Testis (tissue), 3 donors: ENCODE measurements around the gene ARHGAP12. TPM values are rescaled to one million over a fixed set of nuclear protein-coding genes. Genes with fewer than 3 reads are reported as not detected.

Source experiments
- DNase-seq: peaks from one replicate; pipeline ENCODE4 v3.0.0-alpha.2; 2019
- H3K27ac ChIP-seq, 2 donors: fragments of 200-600 bp; sonication (generic); one replicate each; pipeline ENCODE4 v1.5.1; 2019
- H3K27me3 ChIP-seq: fragments of 200-600 bp; sonication (generic); one replicate; pipeline ENCODE4 v1.5.1; 2019
- H3K36me3 ChIP-seq: fragments of 200-600 bp; sonication (generic); one replicate; pipeline ENCODE4 v1.5.1; 2017; ENCODE audit warnings: low read depth; ENCODE audit errors: missing control alignments
- H3K4me1 ChIP-seq: fragments of 200-600 bp; sonication (generic); one replicate; pipeline ENCODE4 v1.5.1; 2019
- H3K4me3 ChIP-seq, 2 donors: fragments of 200-600 bp; sonication (generic); one replicate each; pipeline ENCODE4 v1.5.1; 2017 to 2019
- H3K9me3 ChIP-seq: fragments of 200-600 bp; sonication (generic); one replicate; pipeline ENCODE4 v1.5.1; 2017
- CTCF ChIP-seq, 3 experiments: fragments of 450-650 bp in 2 of 3; fragments of 200-600 bp in 1 of 3; sonication (generic) in 1 of 3; IDR thresholded peaks; one replicate each; pipeline ENCODE4 v1.5.1; 2016 to 2019; ENCODE audit warnings: antibody characterized with exemption in 3 of 3, mild to moderate bottlenecking in 2 of 3, moderate library complexity in 1 of 3
- POLR2A ChIP-seq: fragments of 450-650 bp; IDR thresholded peaks from one replicate; pipeline ENCODE4 v1.6.1; 2017; ENCODE audit warnings: antibody characterized with exemption, mild to moderate bottlenecking, moderate library complexity
- WGBS, 2 donors: methylation state at CpG; one replicate each; pipeline ENCODE4 v1.1.5; 2018; 5-methylcytosine and 5-hydroxymethylcytosine counted together
- intact Hi-C: fragments of 100-400 bp; cut with DNase I; formaldehyde crosslinking; loops from one replicate; pipeline ENCODE4 v1.15.1; 2023; ENCODE audit warnings: low total_unique reads
- polyA plus RNA-seq: library from polyadenylated mRNA; stranded (reverse); fragments of 350-450 nt; fragmentation: Illumina TruSeq; extraction: RNeasy Lipid Tissue Mini Kit (QIAGEN cat#74804); gene quantifications from one replicate; pipeline ENCODE4 v1.2.3, GENCODE V29; 2014; ENCODE audit warnings: low read depth, low replicate concordance; ENCODE audit not compliant: insufficient read depth
- total RNA-seq, 2 donors: library from RNA; depleted of rRNA; stranded (reverse); fragments of >200 nt; gene quantifications; one replicate each; pipeline ENCODE4 v1.2.3, GENCODE V29; 2016

Gene ARHGAP12
- total and polyA plus RNA-seq, 3 donors from 2014 or later = 11.7 to 36.1 (median 33.1) TPM

GRCh38 chr10:31820096-31820495, 108.5 kb downstream of the ARHGAP12 start:
- intact Hi-C loops = no loop called here
- H3K4me3 ChIP-seq = no peak overlapping the region
- H3K27me3 ChIP-seq = no peaks in the 10 kb centered on the region
- no peaks in the 10 kb centered on the region for H3K36me3 ChIP-seq
- no peak for DNase-seq
- no peaks in the 10 kb centered on the region for H3K4me1 ChIP-seq
- no peak overlapping the region for H3K27ac ChIP-seq
- no peaks in the 10 kb centered on the region for H3K9me3 ChIP-seq
- TF ChIP-seq POLR2A (no peak), CTCF (IDR thresholded peaks at IDR 0.05) (no peak)

- no peaks in the 10 kb centered on the region for H3K9me3 ChIP-seq
- no peak for TF ChIP-seq CTCF (IDR thresholded peaks at IDR 0.05)
- TF ChIP-seq POLR2A = no peak
- no peak overlapping the region for H3K4me3 ChIP-seq
- H3K4me1 ChIP-seq = no peaks in the 10 kb centered on the region
- WGBS, 2 donors = 58 to 81% methylated on average over 3 of the region's 3 CpGs
- no peak overlapping the region for H3K27ac ChIP-seq
- H3K36me3 ChIP-seq = no peaks in the 10 kb centered on the region
- H3K27me3 ChIP-seq = no peaks in the 10 kb centered on the region
- intact Hi-C loops = no loop called here
- DNase-seq = no peak
Measured at GRCh38 chr10:31819391-31819820, 109.2 kb downstream of the ARHGAP12 start.

- WGBS, 2 donors = 91 to 92% methylated on average over 2 of the region's 2 CpGs
- Histone ChIP-seq H3K4me3 (no peak overlapping the region), H3K4me1 (no peaks in the 10 kb centered on the region), H3K27me3 (no peaks in the 10 kb centered on the region), H3K36me3 (no peaks in the 10 kb centered on the region), H3K27ac (no peak overlapping the region), H3K9me3 (no peaks in the 10 kb centered on the region)
- TF ChIP-seq POLR2A (no peak), CTCF (IDR thresholded peaks at IDR 0.05) (no peak)
- DNase-seq = no peak
- intact Hi-C loops = no loop called here
Measured at GRCh38 chr10:31816318-31816717, 112.3 kb downstream of the ARHGAP12 start.

GRCh38 chr10:31808258-31809218, 120.1 kb downstream of the ARHGAP12 start:
- Histone ChIP-seq H3K27ac (peak overlapping the region; percentile 32 to 43), H3K27me3 (no peaks in the 10 kb centered on the region), H3K4me3 (no peak overlapping the region), H3K36me3 (no peaks in the 10 kb centered on the region), H3K9me3 (no peaks in the 10 kb centered on the region), H3K4me1 (no peaks in the 10 kb centered on the region)
- TF ChIP-seq POLR2A = no peak
- TF ChIP-seq CTCF (IDR thresholded peaks at IDR 0.05) = peak; percentile 59 to 73 (median 67)
- DNase-seq = peak; percentile 23
- intact Hi-C loops = no loop called here
- 52 to 58% methylated on average over 6 of the region's 6 CpGs for WGBS, 2 donors
